GM18520 (cell line): ENCODE measurements around the gene SCN7A.
A peak's percentile ranks its signal among the peaks of the same experiment; 100 is the strongest.
"Not testable (repeated sequence)": the region's sequence is repeated elsewhere in the genome, so short reads cannot be mapped to it uniquely, and the experiment has no call there.

Source experiments
- ATAC-seq: cut with Tn5 transposase; IDR thresholded peaks from one replicate; pipeline ENCODE4 v1.9.1; 2021; ENCODE audit not compliant: unreplicated experiment

Gene SCN7A

DNA sequence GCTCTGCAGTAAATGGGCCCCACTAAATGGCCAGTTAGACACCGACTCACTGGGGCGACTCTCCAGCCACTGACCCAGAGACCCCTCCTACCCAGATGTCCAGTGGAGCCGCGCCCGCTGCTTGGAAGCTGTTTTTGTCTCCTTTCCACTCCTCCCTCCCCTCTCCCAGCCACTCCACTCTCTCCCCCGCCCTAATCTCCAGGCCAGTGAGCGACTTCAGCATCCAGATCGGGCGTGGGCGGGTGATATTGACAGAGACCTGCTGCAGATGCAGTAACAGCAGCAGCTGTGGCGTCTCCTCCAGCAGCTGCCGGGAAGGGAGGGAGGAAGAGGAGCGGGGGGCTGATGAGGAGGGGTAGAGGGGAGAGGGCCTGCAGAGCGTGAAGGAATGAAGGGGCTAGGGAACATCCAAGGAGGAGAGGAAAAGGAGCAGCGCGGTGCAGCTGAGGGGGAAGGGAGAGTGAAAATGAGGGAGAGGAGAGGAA, at the start of gene SCN7A:
SCN7A (minus strand) TSS at position 110 of the 485 bp plus-strand sequence. CDS start 16,553 bp downstream, outside the sequence.
- no peak for ATAC-seq

DNA sequence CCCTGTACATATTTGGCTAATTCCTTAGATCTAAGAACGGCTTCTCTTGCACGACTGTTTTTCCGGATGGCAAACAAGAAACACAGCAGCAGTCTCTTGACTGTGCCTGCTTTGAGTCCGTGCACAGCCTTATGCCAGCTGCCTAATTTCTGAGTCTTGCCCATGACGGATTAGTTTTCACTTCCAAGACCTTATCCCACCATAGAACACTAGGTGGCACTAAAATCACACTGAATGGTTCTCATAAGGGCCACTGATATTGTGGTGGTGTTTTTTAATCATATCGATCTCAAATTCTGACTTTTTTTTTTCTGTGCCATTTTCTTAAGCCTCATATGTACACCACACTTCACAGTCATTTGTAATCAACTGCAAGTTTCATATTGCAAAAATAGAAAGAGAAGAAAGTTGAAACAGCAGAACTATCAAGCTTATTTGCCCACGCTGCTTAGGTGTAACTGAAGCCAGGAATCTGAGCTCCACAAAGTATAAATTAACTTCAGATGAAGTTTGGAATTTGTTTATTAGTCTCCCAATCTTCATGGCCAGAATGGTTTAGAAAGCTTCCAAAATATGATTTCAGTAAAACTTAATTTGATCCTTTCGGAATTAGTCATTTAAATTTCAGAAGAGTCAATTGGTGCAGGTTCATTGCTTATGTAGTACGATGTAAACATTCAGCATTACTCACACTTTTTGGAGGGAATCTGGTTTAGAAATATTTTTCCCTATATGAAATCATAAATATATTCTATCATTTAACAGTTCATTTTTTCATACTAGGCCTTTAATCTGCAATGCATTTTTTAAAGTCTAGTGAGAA, 45.5 kb upstream of the SCN7A start:
- ATAC-seq = peak; percentile 90

DNA sequence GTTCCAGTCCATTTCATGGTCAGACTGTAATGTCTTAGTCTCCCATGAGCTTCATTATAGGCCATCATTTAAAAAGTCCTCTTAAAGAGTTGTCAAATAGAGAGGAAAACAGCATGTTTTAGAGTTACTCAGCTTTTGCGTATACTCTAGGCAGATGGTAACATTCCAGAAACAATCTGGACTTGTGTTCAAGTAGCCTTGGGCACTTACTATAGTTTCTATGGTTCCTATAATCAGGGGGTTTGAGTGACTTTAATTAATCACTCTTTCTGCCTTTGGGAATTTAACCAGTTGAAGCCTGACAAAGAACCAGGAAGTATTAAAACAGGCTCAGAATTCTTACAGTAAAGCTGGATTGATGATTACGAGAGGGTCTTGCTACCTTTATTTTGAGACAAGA, 42.1 kb upstream of the SCN7A start:
- ATAC-seq = no peak

DNA sequence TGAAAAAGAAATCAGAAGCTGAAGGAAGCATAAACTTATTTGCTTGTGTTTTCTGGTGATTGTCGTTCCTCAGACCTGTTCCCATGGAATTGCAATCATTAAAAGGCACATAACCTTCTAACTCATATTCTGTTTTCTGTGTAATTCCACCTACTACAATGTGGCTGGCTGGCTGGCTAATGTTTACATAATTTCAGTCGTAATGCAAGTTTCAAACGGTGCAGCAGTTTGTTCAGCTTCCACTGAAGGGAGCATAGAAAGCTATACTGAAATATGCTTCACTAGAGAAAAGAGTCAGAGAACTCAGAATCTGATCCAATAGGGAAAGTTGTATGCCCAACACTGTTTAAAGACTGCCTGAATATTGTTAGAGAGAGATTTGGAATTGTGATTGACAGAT, 27.1 kb upstream of the SCN7A start:
- no peak for ATAC-seq

DNA sequence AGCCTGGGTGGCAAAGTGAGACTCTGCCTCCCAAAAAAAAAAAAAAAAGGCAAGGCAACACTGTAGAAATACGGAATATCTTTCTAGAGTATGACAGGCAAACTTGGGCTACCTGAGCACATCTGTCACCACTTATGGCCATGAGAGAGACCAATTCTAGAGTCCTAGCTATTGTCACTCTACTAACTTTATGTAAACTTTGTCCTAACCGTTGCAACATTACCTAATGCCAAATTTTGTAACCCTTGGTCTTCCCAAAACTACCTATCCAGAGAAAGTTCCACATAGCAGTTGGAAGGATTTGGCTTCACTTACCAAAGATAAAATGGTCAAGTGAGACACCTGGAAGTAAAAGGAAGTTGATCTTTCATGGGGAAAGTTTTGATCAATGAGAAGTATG, 26.6 kb upstream of the SCN7A start:
- no peak for ATAC-seq

DNA sequence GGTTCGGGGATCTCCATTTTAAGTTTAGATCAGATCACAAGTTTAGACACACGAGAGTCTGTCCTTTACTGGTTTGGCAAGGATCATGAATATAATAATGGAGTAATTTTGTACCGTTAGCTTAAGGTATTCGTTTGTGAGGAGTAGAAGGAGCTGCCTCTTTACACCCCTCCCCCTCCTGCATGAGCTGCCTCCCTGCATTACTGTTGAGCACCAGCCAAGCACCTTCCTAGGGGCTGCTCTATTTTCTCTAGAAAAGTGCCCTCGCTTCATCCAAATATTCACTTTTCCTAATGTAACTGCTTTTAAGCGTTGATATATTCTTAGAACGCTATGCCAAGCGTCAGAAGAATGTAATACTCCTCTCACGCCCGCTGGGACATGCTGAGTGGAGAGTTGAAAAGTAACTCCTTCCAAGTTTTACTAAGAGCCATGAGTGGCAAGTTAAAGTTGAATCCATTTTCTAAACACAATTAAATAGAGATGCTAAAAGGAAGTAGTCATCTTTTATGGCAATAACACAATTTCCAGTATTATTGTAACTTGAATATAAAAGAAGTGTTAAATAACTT, 25.4 kb upstream of the SCN7A start:
- no peak for ATAC-seq

DNA sequence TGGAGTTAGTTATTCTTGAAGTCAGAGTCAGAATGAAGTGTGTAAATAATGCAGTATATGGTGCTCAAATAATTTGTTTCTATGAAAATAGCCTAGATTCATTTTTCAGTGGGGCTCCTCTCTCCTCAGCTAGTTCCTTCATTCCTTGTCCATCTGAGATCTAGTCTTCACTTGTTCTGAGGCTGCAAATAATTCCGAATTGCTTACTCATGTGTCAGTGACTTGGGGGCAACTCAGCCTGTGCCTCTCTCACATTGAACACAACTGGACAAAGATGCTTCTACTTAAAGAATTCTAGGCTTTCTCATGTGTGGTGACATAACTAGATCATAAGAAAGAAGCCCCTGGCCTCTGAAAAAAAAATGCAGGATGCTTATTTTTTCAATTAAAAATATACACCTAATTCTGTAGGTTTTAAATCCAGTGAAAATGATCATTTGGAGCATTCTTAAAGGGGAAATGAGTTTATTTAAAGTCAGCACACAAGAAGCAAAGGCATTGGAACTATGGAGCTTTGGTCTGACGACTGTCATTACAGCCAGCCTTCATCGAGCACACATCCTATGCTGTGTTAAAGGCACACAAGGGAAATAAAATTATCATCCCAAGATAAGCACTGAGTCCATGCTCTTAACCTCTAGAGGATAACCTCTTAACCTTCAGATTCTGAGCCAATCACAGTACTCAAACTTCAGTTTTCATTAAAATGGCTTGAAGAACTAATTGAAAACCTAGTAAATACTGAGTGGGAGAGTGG, 24.8 kb upstream of the SCN7A start:
- no peak for ATAC-seq

DNA sequence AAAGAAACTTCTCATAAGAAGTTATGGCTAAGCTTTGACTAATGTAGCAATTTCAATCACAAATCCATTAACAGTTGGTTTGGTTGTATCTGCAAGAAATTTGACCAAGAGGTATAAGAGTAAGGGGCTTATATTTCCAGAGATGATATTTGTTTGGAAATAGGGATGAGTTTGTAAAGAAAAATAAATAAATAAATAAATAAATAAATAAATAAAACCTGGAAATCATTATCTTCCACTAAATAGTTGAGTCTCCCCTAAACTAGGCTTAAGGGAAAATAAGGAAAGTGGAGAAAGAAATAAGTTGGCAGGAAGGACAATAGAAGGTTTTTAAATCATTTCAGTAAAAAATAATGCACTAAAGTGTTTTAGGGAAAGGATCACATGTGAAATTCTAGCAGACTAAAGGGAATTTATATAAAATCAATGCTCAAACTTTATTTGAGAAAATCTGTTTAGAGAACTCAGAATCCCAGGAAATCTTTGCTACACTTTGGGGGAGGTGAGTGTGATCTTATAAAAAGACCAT, 23.5 kb upstream of the SCN7A start:
- ATAC-seq = no peak

DNA sequence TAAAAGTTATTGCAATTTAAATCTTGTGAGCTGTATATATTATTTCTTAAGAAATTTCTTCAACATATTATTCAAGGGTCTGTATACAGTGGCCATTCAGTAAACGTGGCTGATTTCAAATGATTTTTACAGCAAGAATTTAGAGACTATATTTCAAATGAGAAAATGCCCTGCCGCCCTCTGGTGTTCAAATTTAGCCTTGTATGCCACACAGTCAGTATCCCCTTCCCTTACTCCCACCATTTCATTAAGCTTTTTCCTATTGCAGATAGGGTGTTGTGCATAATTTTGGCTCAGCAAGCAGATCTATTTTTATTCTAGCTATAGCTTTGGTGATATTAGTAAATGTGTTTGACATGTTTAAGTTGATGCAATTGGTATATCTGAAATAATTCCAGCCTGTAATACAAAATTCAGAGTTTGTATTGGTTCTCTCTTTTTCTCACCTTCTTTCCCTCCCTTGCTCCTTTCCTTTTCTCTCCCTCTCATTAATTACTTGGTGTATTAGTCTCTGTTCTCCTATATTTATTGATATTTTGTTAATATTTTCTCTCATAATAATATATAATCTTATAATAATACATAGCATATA, 22.8 kb upstream of the SCN7A start:
- ATAC-seq = no peak

DNA sequence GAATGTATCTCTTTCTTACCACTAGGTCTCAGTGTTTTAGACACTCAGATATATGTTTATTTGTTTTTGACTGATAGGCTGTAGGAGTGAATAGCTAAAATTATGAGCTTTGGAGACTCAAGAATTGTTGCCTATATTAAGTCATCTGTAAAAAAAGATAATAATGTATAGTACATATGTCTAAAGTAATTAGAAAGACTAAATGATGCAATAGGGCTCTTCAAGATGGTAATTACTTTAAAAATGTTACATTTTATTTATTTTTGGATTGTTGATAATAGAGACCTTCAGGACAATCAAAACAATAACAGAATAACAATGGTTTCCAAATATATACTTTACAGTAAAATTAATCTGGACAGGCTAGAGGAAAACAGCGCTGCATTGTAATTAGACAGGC, 19.9 kb upstream of the SCN7A start:
- no peak for ATAC-seq

DNA sequence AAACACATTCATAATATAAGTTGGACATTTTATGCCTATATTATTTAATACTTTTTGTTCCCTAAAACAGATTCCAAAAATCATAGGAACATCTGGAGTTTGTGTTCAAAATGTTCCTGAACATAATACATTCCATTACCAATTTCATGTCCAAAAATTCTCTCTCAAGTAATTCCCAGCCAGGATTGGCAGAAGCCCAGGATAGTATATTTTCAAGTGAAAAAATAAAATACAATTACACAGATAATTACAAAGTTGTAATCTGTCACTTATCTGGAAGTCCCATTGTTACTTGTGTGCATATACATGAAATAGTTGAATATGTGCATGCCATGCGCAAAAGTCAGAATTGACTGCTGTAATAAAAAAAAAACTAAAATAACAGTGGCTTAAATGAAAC, 5.2 kb upstream of the SCN7A start:
- ATAC-seq = no peak

DNA sequence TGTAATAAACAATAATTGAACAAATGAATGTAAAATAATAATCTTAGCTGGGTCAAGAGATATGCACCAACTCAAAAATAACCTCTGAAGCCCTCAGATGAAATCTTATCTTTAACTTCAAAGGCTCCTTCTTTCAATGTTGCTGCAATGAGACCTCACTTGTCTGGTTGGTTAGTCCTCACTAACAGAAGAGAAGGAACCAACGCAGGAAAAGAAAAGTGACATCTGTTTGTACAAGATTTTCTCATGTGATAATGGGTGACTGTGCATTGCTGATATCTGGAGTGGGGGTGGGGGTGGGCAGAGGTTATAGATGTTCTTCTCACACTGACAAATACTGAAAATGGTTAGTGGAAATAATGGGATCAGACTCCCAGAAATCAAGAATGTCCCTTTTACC, 2.6 kb downstream of the SCN7A start:
- no peak for ATAC-seq

DNA sequence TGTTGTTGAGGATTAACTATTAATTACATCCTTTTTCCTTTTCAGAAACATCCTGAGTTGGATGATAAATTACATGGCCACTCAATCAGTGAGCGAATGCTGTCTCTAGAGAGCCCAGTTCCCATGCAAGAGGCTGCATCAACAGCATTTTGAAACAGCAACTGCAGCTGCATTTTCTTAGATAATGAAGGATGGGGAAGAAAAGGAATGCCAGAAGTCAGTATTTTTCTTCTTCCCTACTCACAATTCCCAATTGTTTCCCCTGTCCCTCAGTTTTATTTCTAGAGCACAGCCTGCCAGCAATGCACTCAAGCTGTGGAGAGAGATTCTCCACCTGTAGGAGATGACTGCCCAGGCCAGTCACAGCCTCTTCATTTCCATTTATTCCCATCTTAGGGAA, 6.9 kb downstream of the SCN7A start:
- ATAC-seq = no peak

DNA sequence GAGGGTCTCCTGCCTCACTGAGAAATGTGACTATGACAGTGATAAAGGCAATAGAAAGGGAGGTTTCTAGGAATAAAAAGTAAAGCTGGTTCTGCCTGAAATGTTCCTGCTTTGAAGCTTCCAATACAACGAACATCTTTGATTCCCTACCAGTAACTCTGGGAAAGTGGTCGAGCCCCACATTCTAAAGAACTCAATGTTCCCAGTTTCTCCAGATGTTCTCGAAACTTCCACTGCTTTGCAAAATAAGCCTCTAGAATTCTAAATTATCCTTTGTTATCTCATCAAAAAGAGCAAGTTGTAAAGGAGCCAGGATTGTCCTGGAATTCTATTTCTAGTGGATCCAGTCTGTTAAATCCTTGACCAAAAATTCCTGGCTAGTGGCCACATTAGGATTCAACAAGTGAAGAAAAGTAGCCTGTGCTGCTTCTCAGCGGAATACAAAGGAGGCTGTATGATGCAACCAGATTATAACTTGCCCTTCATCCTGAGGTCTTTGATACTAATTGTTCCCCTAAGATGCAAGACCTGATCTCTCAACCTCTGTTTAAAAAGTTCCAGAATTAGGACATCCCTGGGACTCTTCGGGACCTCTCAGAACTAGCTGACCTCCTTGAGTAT, 8.4 kb downstream of the SCN7A start:
- ATAC-seq = no peak

DNA sequence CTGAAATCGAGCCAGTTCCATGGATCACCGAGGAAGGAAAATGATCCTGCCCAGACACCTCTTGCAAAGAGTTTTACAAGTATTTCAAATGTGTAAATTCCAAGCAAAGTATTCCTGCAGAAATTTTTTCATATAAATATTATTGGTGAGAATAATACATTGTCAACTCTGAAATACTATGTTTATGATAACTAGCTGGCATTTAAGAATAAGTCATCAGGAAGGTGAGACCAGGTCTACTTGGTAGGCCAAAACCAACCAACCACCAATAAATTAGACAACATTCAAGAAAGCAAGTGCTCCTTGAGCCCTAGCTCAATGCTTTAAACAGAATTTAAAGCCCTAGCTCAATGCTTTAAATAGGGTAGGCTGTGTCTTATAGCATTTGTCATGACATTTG, 21.7 kb downstream of the SCN7A start:
- ATAC-seq = no peak

DNA sequence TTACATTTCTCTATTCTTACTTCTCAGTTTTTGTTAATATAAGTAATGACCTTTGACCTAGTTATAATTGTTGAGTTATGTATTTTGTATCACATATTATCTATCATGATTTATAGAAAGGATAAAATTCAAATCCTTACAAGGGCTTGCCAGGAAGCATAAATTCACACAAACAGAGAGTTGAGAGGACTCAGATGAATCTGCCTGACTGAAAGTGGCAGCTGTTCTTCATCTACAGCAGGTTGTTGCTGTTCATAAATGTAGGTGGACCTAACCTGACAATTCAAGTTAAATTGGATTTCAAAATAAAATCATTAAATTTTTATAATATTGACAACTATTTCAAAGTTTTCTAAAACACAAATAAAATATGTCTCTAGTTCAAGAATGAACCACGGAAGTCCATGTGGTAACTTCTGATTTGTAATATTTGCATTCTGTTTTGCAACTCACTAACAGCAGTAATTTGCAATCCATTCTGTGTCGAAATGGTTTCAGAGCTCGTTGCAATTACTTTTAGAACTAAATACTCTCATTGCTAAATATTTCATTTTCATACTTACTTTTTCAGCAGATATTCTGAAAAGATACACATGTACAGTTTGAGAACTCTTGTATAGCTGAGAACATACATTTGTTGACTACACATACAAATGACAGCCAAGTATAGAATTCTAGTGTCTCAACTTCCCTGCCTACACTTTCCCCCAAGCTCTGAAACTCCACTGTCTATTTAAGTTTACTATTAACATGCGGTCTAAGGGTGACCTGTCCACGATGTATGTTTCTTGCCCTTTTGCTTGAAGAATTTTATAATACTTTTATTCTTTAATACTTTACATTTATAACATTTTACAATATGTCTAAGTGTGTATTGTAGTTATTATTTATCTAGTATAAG, 25.7 kb downstream of the SCN7A start:
- ATAC-seq = no peak

DNA sequence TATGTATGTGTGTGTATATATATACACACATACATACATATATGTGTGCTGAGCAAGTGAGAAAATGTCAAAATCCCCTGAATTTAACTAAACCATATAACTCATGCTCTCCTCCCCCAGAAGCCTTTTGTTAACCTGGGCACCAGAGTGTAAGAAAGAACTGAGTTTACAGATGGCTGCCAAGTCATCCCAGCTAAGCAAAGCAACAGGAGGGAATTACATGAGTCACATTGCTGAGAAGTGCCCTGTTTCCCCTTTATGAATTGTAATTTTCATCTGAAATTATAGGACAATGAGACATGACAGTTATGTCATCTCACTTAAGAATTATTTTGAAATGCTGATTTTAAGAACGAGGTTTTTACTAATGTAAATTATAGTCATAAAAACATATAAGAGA, 29.9 kb downstream of the SCN7A start:
- no peak for ATAC-seq

DNA sequence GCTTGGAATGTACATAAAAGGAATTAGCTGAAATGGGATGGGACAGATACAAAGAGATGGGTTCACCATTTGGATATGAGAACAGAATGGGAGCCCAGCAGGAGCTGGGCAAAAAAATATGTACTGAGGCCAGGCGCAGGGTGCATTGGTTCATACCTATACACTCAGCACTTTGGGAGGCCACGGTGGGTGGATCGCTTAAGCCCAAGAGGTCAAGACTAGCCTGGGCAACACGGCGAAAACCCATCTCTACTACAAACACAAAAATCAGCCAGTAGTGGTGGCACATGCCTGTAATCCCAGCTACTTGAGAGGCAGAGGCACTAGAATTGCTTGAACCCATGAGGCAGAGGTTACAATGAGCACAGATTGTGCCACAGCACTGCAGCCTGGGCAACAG, 30.4 kb downstream of the SCN7A start:
- ATAC-seq = no peak

DNA sequence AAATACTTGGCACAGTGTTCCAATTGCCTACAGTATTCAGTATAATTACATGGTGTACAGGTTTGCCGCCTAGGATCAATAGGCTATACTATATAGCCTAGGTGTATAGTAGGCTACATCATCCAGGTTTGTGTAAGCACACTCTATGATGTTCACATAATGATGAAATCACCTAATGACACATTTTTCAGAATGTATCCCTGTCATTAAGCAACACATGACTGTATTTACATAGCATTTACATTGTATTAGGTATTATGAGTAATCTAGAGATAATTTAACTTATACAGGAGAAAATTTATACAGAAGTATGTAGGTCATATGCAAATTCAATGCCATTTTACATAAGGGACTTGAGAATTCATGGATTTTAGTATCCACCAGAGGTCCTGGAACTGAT, 35.4 kb downstream of the SCN7A start:
- no peak for ATAC-seq

DNA sequence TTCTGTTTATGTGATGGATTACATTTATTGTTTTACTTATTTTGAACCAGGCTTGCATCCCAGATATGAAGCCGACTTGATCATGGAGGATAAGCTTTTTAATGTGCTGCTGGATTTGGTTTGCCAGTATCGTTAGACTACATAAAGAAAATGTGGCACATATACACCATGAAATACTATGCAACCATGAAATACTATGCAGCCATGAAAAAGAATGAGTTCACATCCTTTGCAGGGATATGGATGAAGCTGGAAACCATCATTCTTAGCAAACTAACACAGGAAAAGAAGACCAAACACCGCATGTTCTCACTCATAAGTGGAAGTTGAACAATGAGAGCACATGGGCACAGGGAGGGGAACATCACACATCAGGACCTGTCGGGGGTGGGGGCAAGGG, 38.2 kb downstream of the SCN7A start:
- ATAC-seq = not testable (repeated sequence)
